Esophagus squamous epithelium (tissue), 4 donors: ENCODE results near the gene RERE.

Experiments
- POLR2A ChIP-seq, 4 donors: fragments of 450-650 bp; IDR thresholded peaks; one replicate each; pipeline ENCODE4 v1.6.1; 2017; ENCODE audit warnings: antibody characterized with exemption in 4 of 4, mild to moderate bottlenecking in 4 of 4, moderate library complexity in 3 of 4
- TF ChIP-seq, protein P1 (sequence below), 6 experiments: fragments of 450-650 bp in 4 of 6; fragments of 200-600 bp in 2 of 6; sonication (generic) in 2 of 6; IDR thresholded peaks; one replicate each; pipeline ENCODE4 v1.5.1; 2016 to 2019; ENCODE audit warnings: antibody characterized with exemption in 6 of 6, mild to moderate bottlenecking in 4 of 6, moderate library complexity in 4 of 6

DNA sequence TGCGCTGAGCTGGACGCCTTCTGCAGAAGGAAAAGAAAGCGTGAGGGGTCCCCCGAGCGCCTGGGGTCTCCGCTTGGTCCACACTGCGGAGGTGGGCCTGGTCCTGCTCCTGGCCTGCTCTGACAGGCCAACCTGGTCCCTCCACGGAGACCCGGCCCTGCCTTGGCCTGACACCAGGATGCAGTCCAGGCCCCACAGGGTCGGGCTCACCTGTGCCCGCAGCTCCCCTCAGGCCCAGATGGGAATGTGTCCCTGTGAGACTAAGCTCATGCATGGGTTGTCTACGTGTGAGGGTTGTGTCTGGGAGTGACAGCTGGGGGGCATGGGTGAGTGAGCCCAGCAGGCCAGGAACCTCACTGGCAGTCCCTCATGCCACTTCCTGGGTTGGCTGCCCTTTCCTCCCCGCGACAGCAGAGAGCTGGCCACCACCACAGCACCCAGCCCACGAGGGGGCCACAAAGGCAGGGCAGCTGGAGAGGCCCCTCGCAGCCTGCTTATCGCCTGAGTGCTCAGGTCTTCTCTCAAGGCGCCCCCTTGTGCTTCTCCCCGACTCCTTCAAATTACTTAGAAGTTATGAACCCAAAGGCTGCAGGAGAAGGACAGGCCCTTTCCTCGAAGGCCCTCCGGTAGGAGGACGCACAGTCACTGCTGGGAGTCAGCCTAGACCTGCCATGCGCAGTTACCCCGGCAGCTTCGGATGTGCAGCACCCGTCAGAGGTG is 458.4 kb downstream of the RERE start:
- TF ChIP-seq, protein P1, sequence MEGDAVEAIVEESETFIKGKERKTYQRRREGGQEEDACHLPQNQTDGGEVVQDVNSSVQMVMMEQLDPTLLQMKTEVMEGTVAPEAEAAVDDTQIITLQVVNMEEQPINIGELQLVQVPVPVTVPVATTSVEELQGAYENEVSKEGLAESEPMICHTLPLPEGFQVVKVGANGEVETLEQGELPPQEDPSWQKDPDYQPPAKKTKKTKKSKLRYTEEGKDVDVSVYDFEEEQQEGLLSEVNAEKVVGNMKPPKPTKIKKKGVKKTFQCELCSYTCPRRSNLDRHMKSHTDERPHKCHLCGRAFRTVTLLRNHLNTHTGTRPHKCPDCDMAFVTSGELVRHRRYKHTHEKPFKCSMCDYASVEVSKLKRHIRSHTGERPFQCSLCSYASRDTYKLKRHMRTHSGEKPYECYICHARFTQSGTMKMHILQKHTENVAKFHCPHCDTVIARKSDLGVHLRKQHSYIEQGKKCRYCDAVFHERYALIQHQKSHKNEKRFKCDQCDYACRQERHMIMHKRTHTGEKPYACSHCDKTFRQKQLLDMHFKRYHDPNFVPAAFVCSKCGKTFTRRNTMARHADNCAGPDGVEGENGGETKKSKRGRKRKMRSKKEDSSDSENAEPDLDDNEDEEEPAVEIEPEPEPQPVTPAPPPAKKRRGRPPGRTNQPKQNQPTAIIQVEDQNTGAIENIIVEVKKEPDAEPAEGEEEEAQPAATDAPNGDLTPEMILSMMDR (IDR thresholded peaks at IDR 0.05) = no peak
- no peak for TF ChIP-seq POLR2A (IDR thresholded peaks at IDR 0.05)
